WTC11 (cell line): Measurements from ENCODE around the gene TMEM69. TPM values are rescaled to one million over a fixed set of nuclear protein-coding genes. Genes with fewer than 3 reads are reported as not detected.
A peak's percentile ranks its signal among the peaks of the same experiment; 100 is the strongest.

Source experiments
- ATAC-seq: fragments of 200-7000 bp; cut with Tn5 transposase; 2 replicates; pipeline ENCODE4 v1.10.0; 2021; ENCODE audit warnings: mild to moderate bottlenecking, moderate library complexity
- CTCF ChIA-PET: fragments of 300-600 bp; sonication (Branson Sonifier 250); formaldehyde crosslinking; loops from one replicate; lab custom pipeline; 2021; ENCODE audit warnings: antibody characterized with exemption; lab: Charles Lee
- POLR2A ChIA-PET: fragments of 350-600 bp; sonication (Branson Sonifier 250); formaldehyde crosslinking; loops from one replicate; lab custom pipeline; 2021; ENCODE audit warnings: antibody characterized with exemption; lab: Charles Lee
- DNase-seq: peaks from one replicate; pipeline ENCODE4 v3.0.0; 2021; ENCODE audit warnings: low spot score
- H3K27ac Mint-ChIP-seq: 2 replicates; pipeline ENCODE4 v1.8.0; 2021; ENCODE audit warnings: mixed read lengths
- H3K27me3 Mint-ChIP-seq: 2 replicates; pipeline ENCODE4 v1.8.0; 2021; ENCODE audit warnings: low read depth, mild to moderate bottlenecking, moderate library complexity, mixed read lengths
- H3K36me3 Mint-ChIP-seq: 2 replicates; pipeline ENCODE4 v1.8.0; 2021; ENCODE audit warnings: mixed read lengths
- H3K4me1 Mint-ChIP-seq: 2 replicates; pipeline ENCODE4 v1.8.0; 2022; ENCODE audit warnings: mixed read lengths
- H3K4me3 Mint-ChIP-seq: 2 replicates; pipeline ENCODE4 v1.8.0; 2021; ENCODE audit warnings: mild to moderate bottlenecking, moderate library complexity, mixed read lengths
- H3K9me3 Mint-ChIP-seq: 2 replicates; pipeline ENCODE4 v1.8.0; 2021; ENCODE audit warnings: mixed read lengths
- ATF1 ChIP-seq: sonication (generic); formaldehyde crosslinking; IDR thresholded peaks from 2 replicates; pipeline ENCODE4 v1.8.1; 2023; ENCODE audit warnings: mild to moderate bottlenecking, moderate library complexity, missing genetic modification reagents
- CREB1 ChIP-seq: sonication (generic); formaldehyde crosslinking; IDR thresholded peaks from 2 replicates; pipeline ENCODE4 v1.8.0; 2023; ENCODE audit warnings: mild to moderate bottlenecking, missing genetic modification reagents
- E2F5 ChIP-seq: sonication (generic); formaldehyde crosslinking; IDR thresholded peaks from 2 replicates; pipeline ENCODE4 v1.8.1; 2022; ENCODE audit warnings: mild to moderate bottlenecking, moderate library complexity, missing genetic modification reagents
- FOXK1 ChIP-seq: sonication (generic); formaldehyde crosslinking; IDR thresholded peaks from 2 replicates; pipeline ENCODE4 v1.8.0; 2022; ENCODE audit warnings: mild to moderate bottlenecking, moderate library complexity, missing genetic modification reagents
- KAT7 ChIP-seq: sonication (generic); formaldehyde crosslinking; IDR thresholded peaks from 2 replicates; pipeline ENCODE4 v1.8.1; 2023; ENCODE audit warnings: missing genetic modification reagents, mild to moderate bottlenecking, borderline replicate concordance
- MXD4 ChIP-seq: fragments of 250-450 bp; sonication (Bioruptor Pico); IDR thresholded peaks from 2 replicates; pipeline ENCODE4 v1.8.0; 2021; ENCODE audit warnings: mild to moderate bottlenecking, moderate library complexity, borderline replicate concordance
- NFATC4 ChIP-seq: fragments of 250-450 bp; sonication (Bioruptor Pico); IDR thresholded peaks from 2 replicates; pipeline ENCODE4 v1.9.0; 2021; ENCODE audit warnings: mild to moderate bottlenecking
- NFYB ChIP-seq: sonication (generic); formaldehyde crosslinking; conservative IDR thresholded peaks from 2 replicates; pipeline ENCODE4 v1.8.0; 2022; ENCODE audit warnings: low read depth, missing genetic modification reagents
- NR1H2 ChIP-seq: sonication (generic); formaldehyde crosslinking; IDR thresholded peaks from 2 replicates; pipeline ENCODE4 v1.9.0; 2021; ENCODE audit warnings: mild to moderate bottlenecking, moderate library complexity, missing genetic modification reagents
- OVOL2 ChIP-seq: fragments of 250-450 bp; sonication (Bioruptor Pico); IDR thresholded peaks from 2 replicates; pipeline ENCODE4 v1.9.0; 2021; ENCODE audit warnings: mild to moderate bottlenecking, borderline replicate concordance
- PRDM15 ChIP-seq: sonication (generic); formaldehyde crosslinking; IDR thresholded peaks from 2 replicates; pipeline ENCODE4 v1.8.0; 2022; ENCODE audit warnings: missing genetic modification reagents
- PREB ChIP-seq: sonication (generic); formaldehyde crosslinking; IDR thresholded peaks from 2 replicates; pipeline ENCODE4 v1.8.1; 2022; ENCODE audit warnings: mild to moderate bottlenecking, missing genetic modification reagents, moderate library complexity, borderline replicate concordance
- RELA ChIP-seq: sonication (generic); formaldehyde crosslinking; IDR thresholded peaks from 2 replicates; pipeline ENCODE4 v1.8.1; 2022; ENCODE audit warnings: missing genetic modification reagents, mild to moderate bottlenecking, borderline replicate concordance
- TEAD1 ChIP-seq: sonication (generic); formaldehyde crosslinking; IDR thresholded peaks from 2 replicates; pipeline ENCODE4 v1.8.0; 2022; ENCODE audit warnings: mild to moderate bottlenecking, missing genetic modification reagents
- ZNF416 ChIP-seq: fragments of 250-450 bp; sonication (Bioruptor Pico); IDR thresholded peaks from 2 replicates; pipeline ENCODE4 v1.9.0; 2021; ENCODE audit warnings: mild to moderate bottlenecking, inconsistent platforms
- ZNF671 ChIP-seq: fragments of 250-450 bp; sonication (Bioruptor Pico); IDR thresholded peaks from 2 replicates; pipeline ENCODE4 v1.8.0; 2021; ENCODE audit warnings: mild to moderate bottlenecking
- total RNA-seq: library from RNA; stranded (reverse); gene quantifications from 3 replicates; pipeline ENCODE4 v1.2.3, GENCODE V29; 2021
- TF ChIP-seq, protein P1 (sequence below): sonication (generic); formaldehyde crosslinking; IDR thresholded peaks from 2 replicates; pipeline ENCODE4 v1.8.1; 2023; ENCODE audit warnings: mild to moderate bottlenecking, moderate library complexity, missing genetic modification reagents
- TF ChIP-seq, protein P2 (sequence below): sonication (generic); formaldehyde crosslinking; IDR thresholded peaks from 2 replicates; pipeline ENCODE4 v1.8.0; 2022; ENCODE audit warnings: mild to moderate bottlenecking, missing genetic modification reagents
- TF ChIP-seq, protein P3 (sequence below): sonication (generic); formaldehyde crosslinking; IDR thresholded peaks from 2 replicates; pipeline ENCODE4 v1.8.1; 2023; ENCODE audit warnings: mild to moderate bottlenecking, missing genetic modification reagents, borderline replicate concordance
- TF ChIP-seq, protein P4 (sequence below): sonication (generic); formaldehyde crosslinking; conservative IDR thresholded peaks from 2 replicates; pipeline ENCODE4 v1.8.1; 2022; ENCODE audit warnings: mild to moderate bottlenecking, missing genetic modification reagents

TMEM69 gene
- total RNA-seq, 1 experiment from 2014 or later = 44.9 TPM

DNA sequence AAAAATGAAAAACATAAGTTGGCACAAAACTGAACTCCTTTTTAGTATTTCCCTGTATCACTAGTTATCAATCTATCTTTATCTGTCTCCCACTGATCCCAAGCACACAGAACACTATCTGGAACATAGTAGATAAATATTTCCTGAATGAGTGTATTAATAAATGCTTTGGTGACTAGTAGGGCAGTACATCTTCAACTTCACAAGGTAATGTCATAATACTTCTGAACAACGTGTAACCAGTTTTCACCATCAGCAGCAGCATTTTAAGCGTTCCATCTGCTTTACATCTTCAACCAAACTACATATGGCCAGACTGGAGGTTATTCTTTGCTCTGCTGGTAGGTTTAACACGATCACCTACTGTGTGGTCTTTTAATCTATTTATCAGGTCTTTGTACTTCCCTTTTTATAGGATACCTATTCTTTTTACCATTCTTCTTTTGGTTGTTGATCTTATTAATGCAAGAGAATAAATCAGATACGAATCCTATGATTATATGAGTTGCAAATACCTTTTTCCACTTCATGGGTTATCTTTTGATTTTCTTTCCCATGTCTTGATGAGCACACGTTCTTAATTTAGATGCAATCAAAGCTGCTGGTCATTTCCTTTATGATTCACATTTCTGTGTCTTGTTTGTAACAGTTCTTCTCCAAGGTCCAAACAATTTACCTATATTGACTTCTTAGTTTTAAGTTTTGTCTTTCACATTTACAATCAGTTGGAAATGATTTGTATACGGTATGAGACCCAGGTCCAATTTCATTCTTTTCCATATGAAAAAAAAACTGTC, 17.9 kb upstream of the TMEM69 start:
- 0 out of 2 replicates have a peak, but pooled peaks cover 2% of the 10 kb centered on the region for H3K9me3 Mint-ChIP-seq
- ChIA-PET CTCF (no interaction called here), POLR2A (no interaction called here)

GRCh38 chr1:45673956-45674355, 14.0 kb upstream of the TMEM69 start:
- Mint-ChIP-seq H3K27ac (0 out of 2 replicates have a peak overlapping the region, but pooled peaks have one; percentile 16), H3K27me3 (no peaks in the 10 kb centered on the region), H3K4me3 (no peak overlapping the region), H3K9me3 (no peaks in the 10 kb centered on the region), H3K4me1 (peaks cover 33% of the 10 kb centered on the region), H3K36me3 (peaks cover 4% of the 10 kb centered on the region)
- ATAC-seq (no peak), DNase-seq (no peak)
- ChIA-PET POLR2A (interaction anchor here (1.7 kb wide), 1 partner anchor 12 kb away, joined by 4 read pairs; the partner anchor contains the start of gene GPBP1L1), CTCF (no interaction called here)
- TF ChIP-seq, protein P1, sequence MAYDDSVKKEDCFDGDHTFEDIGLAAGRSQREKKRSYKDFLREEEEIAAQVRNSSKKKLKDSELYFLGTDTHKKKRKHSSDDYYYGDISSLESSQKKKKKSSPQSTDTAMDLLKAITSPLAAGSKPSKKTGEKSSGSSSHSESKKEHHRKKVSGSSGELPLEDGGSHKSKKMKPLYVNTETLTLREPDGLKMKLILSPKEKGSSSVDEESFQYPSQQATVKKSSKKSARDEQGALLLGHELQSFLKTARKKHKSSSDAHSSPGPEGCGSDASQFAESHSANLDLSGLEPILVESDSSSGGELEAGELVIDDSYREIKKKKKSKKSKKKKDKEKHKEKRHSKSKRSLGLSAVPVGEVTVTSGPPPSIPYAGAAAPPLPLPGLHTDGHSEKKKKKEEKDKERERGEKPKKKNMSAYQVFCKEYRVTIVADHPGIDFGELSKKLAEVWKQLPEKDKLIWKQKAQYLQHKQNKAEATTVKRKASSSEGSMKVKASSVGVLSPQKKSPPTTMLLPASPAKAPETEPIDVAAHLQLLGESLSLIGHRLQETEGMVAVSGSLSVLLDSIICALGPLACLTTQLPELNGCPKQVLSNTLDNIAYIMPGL = no peak
- TF ChIP-seq, protein P2, sequence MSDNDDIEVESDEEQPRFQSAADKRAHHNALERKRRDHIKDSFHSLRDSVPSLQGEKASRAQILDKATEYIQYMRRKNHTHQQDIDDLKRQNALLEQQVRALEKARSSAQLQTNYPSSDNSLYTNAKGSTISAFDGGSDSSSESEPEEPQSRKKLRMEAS (CRISPR knock-in tag) = no peak
- TF ChIP-seq OVOL2 (CRISPR knock-in tag) (no peak), PRDM15 (no peak), E2F5 (CRISPR knock-in tag) (no peak), NR1H2 (no peak), CREB1 (no peak), TEAD1 (CRISPR knock-in tag) (no peak), NFYB (CRISPR knock-in tag) (no peak), RELA (CRISPR knock-in tag) (no peak), MXD4 (no peak), ZNF416 (no peak), ZNF671 (CRISPR knock-in tag) (no peak)
- TF ChIP-seq, protein P3, sequence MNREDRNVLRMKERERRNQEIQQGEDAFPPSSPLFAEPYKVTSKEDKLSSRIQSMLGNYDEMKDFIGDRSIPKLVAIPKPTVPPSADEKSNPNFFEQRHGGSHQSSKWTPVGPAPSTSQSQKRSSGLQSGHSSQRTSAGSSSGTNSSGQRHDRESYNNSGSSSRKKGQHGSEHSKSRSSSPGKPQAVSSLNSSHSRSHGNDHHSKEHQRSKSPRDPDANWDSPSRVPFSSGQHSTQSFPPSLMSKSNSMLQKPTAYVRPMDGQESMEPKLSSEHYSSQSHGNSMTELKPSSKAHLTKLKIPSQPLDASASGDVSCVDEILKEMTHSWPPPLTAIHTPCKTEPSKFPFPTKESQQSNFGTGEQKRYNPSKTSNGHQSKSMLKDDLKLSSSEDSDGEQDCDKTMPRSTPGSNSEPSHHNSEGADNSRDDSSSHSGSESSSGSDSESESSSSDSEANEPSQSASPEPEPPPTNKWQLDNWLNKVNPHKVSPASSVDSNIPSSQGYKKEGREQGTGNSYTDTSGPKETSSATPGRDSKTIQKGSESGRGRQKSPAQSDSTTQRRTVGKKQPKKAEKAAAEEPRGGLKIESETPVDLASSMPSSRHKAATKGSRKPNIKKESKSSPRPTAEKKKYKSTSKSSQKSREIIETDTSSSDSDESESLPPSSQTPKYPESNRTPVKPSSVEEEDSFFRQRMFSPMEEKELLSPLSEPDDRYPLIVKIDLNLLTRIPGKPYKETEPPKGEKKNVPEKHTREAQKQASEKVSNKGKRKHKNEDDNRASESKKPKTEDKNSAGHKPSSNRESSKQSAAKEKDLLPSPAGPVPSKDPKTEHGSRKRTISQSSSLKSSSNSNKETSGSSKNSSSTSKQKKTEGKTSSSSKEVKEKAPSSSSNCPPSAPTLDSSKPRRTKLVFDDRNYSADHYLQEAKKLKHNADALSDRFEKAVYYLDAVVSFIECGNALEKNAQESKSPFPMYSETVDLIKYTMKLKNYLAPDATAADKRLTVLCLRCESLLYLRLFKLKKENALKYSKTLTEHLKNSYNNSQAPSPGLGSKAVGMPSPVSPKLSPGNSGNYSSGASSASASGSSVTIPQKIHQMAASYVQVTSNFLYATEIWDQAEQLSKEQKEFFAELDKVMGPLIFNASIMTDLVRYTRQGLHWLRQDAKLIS (CRISPR knock-in tag) = no peak
- TF ChIP-seq, protein P4, sequence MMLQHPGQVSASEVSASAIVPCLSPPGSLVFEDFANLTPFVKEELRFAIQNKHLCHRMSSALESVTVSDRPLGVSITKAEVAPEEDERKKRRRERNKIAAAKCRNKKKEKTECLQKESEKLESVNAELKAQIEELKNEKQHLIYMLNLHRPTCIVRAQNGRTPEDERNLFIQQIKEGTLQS (CRISPR knock-in tag) = no peak

More for the DNA sequence above, 17.9 kb upstream of the TMEM69 start:
- no peak overlapping the region for H3K27ac Mint-ChIP-seq
- no peak for TF ChIP-seq ATF1 (CRISPR knock-in tag)
- TF ChIP-seq NFATC4 (CRISPR knock-in tag) = no peak
- no peak for TF ChIP-seq PREB (CRISPR knock-in tag)
- no peak for TF ChIP-seq KAT7 (CRISPR knock-in tag)
- TF ChIP-seq FOXK1 = no peak
- TF ChIP-seq E2F5 (CRISPR knock-in tag) = no peak
- no peak for TF ChIP-seq MXD4
- DNase-seq (no peak), ATAC-seq (no peak)
- peaks cover 7% of the 10 kb centered on the region for H3K4me1 Mint-ChIP-seq
- no peaks in the 10 kb centered on the region for H3K27me3 Mint-ChIP-seq
- no peak overlapping the region for H3K4me3 Mint-ChIP-seq
- peaks cover 11% of the 10 kb centered on the region for H3K36me3 Mint-ChIP-seq
